ENCODE data around the gene RITA1. TPM values are rescaled to one million over a fixed set of nuclear protein-coding genes. Genes with fewer than 3 reads are reported as not detected.

Gene RITA1
- total RNA-seq, 4 donors from 2014 or later: 8.3 to 11.0 (median 9.4) TPM

GRCh38 chr12:113191227-113191626 is 5.7 kb downstream of the RITA1 start:
- TF ChIP-seq CTCF (IDR thresholded peaks at IDR 0.05; ENCODE audit: low read depth): no peak

DNA sequence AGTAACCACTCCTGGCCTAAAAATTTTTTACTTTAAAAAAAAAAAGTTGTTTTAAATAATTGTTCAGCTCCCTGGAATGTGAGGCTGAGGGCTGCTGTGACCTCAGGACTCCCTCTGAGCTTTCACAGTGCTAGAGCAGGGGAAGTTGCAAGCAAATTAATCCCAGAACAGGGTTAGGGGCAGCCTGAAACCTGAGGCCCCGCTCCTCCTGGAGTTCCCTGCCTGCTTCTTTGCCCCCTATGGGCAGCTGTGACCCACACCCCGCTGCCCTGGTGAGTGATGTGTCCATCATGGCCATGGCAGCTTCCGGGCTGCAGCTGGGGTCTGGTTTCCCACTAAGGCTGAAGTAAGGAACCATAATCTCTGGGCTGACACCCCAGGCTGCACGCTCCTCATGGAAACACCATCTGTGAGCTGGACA is 9.5 kb downstream of the RITA1 start:
- TF ChIP-seq CTCF (IDR thresholded peaks at IDR 0.05; ENCODE audit: low read depth): no peak

DNA sequence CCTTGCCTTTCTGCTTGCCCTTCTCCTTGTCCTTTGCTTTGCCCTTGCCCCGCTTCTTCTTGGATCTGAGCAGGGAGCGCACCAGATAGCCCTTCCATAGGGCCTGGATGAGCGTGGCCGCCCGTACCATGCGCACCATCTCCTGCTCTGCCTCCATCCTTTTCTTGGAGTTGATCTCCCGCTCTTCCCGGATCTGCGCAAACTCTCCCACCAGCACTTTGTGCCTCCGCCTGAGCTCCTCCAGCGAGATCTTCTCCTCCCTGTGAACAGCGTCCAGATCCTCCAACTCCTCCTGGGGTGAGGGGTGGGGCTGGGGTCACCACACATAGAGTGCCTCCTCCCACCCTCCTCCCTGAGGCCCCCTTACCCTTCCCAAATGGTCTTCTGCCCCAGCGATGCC is 10.1 kb downstream of the RITA1 start:
- TF ChIP-seq CTCF (IDR thresholded peaks at IDR 0.05; ENCODE audit: low read depth): no peak

GRCh38 chr12:113196582-113196981 is 11.1 kb downstream of the RITA1 start:
- TF ChIP-seq CTCF (IDR thresholded peaks at IDR 0.05; ENCODE audit: low read depth): no peak

DNA sequence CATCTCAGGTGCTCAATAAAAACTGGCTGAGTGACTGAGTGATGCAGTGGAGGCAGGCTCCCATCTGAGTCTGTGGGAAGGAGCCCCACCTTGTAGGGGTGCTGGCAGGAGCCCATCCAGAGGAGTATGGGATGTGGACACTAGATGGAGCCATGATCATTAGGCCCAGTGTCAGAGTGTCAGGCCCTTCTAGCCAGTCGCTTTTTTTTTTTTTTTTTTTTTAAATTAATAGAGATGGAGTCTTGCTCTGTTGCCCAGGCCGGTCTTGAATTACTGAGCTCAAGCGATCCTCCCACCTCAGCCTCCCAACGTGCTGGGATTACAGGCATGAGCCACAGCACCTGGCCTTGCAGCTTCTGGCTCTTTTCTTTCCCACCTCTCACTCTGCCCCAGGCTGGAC is 11.5 kb downstream of the RITA1 start:
- TF ChIP-seq CTCF (IDR thresholded peaks at IDR 0.05; ENCODE audit: low read depth): no peak

DNA sequence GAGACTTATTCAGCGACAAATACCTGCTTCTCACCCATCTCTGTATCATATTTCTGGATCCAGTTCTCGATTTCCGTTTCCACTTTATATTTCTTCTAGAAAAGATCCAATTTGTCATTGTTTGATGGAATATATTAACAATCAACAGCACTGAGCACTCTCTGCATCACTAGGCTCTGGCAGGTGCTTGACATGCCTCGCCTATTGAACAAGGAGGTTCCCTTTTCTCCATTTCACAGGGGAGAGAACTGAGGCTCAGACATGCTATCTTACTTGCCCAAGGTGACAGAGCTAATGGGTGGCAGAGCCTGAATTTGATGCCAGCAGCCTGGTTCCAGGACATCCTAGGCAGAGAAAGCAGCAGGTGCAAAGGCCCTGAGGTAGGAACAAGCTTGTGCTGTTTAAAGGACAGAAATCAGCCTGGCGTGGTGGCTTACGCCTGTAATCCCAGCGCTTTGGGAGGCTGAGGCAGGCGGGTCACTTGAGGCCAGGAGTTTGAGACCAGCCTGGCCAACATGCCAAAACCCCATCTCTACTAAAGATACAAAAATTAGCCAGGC is 12.1 kb downstream of the RITA1 start:
- no peak for TF ChIP-seq CTCF (IDR thresholded peaks at IDR 0.05; ENCODE audit: low read depth)

DNA sequence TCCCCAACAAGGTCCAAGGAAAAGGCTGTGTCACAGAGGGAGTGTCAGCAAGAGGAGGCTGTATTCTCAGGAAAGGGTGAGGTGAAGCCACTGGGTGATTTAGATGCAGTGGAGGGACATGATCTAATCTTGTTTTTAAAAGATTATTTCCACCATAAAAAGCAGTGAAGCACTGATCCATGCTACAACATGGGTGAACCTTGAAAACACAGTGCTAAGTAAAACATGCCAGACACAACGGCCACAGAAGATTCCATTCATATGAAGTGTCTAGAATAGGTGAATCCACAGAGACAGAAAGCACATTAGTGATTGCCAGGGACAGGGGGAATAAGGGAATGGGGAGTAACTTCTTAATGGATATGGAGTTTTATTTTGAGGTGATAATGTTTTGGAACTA is 12.8 kb downstream of the RITA1 start:
- TF ChIP-seq CTCF (IDR thresholded peaks at IDR 0.05; ENCODE audit: low read depth): no peak
